NB4 (cell line): ENCODE data around the gene CD209.

Experiments
- POLR2A ChIP-seq: IDR thresholded peaks from 2 replicates; pipeline ENCODE4 v1.6.1; 2011; ENCODE audit warnings: mild to moderate bottlenecking; ENCODE audit not compliant: insufficient read length; ENCODE audit errors: extremely low read depth
- TF ChIP-seq, protein P1 (sequence below): IDR thresholded peaks from one replicate; pipeline ENCODE4 v1.5.1; 2012; ENCODE audit warnings: low read depth, low read length

DNA sequence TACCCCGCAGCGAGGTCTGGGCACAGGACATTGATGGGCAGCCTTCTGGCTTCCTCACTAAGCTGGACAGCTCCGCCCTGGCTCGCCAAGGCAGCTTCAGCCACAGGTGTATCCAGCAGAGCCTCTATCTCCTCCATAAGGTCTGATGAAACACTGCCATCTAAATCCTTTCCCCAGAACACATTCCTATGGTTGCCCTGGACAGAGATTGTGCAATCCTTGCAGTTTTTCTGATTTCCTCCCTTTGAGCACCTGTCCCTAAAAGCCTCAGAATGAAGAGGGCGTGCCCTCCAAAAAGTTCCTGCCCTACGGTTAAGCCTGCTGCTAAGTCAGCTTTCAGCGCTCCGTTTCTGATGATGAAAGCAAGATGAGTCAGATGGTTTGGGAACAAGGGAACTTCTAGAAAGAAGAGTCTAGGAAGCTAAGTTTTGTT is 36.7 kb upstream of the CD209 start:
- TF ChIP-seq, protein P1, sequence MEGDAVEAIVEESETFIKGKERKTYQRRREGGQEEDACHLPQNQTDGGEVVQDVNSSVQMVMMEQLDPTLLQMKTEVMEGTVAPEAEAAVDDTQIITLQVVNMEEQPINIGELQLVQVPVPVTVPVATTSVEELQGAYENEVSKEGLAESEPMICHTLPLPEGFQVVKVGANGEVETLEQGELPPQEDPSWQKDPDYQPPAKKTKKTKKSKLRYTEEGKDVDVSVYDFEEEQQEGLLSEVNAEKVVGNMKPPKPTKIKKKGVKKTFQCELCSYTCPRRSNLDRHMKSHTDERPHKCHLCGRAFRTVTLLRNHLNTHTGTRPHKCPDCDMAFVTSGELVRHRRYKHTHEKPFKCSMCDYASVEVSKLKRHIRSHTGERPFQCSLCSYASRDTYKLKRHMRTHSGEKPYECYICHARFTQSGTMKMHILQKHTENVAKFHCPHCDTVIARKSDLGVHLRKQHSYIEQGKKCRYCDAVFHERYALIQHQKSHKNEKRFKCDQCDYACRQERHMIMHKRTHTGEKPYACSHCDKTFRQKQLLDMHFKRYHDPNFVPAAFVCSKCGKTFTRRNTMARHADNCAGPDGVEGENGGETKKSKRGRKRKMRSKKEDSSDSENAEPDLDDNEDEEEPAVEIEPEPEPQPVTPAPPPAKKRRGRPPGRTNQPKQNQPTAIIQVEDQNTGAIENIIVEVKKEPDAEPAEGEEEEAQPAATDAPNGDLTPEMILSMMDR: no peak
- TF ChIP-seq POLR2A: no peak
